ENCODE measurements around the gene TBC1D19. TPM values are rescaled to one million over a fixed set of nuclear protein-coding genes. Genes with fewer than 3 reads are reported as not detected.

TBC1D19 gene
- total RNA-seq, 4 donors from 2014 or later, result 9.8 to 17.0 (median 14.4) TPM

GRCh38 chr4:26619784-26620183, 35.9 kb downstream of the TBC1D19 start:
- no peak for TF ChIP-seq CTCF (IDR thresholded peaks at IDR 0.05; ENCODE audit: low read depth)

GRCh38 chr4:26621366-26621765, 37.5 kb downstream of the TBC1D19 start:
- TF ChIP-seq CTCF (IDR thresholded peaks at IDR 0.05; ENCODE audit: low read depth), result no peak

GRCh38 chr4:26622913-26623312, 39.0 kb downstream of the TBC1D19 start:
- TF ChIP-seq CTCF (IDR thresholded peaks at IDR 0.05; ENCODE audit: low read depth), result no peak

GRCh38 chr4:26632916-26633315, 49.0 kb downstream of the TBC1D19 start:
- TF ChIP-seq CTCF (IDR thresholded peaks at IDR 0.05; ENCODE audit: low read depth), result no peak

- TF ChIP-seq CTCF (IDR thresholded peaks at IDR 0.05; ENCODE audit: low read depth), result no peak
These were observed 50.4 kb downstream of the TBC1D19 start for GRCh38 chr4:26634237-26634636.

- TF ChIP-seq CTCF (IDR thresholded peaks at IDR 0.05; ENCODE audit: low read depth), result no peak
These were observed 52.6 kb downstream of the TBC1D19 start for GRCh38 chr4:26636458-26636857.

GRCh38 chr4:26647523-26648224, 63.8 kb downstream of the TBC1D19 start:
- no peak for TF ChIP-seq CTCF (IDR thresholded peaks at IDR 0.05; ENCODE audit: low read depth)
